Neural cell (in vitro differentiated cells): ENCODE results near the gene IL1R2. TPM values are rescaled to one million over a fixed set of nuclear protein-coding genes. Genes with fewer than 3 reads are reported as not detected.

Source experiments
- H2AFZ ChIP-seq: fragments of 200-600, 300-800 bp; sonication (generic), shearing (Covaris generic); 2 replicates; pipeline ENCODE4 v1.6.0; 2014; ENCODE audit warnings: low read depth, mild to moderate bottlenecking, antibody characterized with exemption, low read length, moderate library complexity
- H3F3A ChIP-seq: fragments of 200-600 bp; shearing (Covaris generic); 2 replicates; pipeline ENCODE4 v1.6.1; 2016; ENCODE audit warnings: mild to moderate bottlenecking, moderate library complexity, mixed read lengths, antibody characterized with exemption, low read length; ENCODE audit not compliant: insufficient read depth, poor library complexity, severe bottlenecking
- H3K27ac ChIP-seq: fragments of 200-600, 300-800 bp; sonication (generic), shearing (Covaris generic); 2 replicates; pipeline ENCODE4 v1.5.1; 2014; ENCODE audit warnings: mild to moderate bottlenecking, low read length, moderate library complexity
- H3K27me3 ChIP-seq: fragments of 300-800, 200-600 bp; sonication (generic), shearing (Covaris generic); 2 replicates; pipeline ENCODE4 v1.6.0; 2014; ENCODE audit warnings: mild to moderate bottlenecking, low read depth, low read length, moderate library complexity; ENCODE audit not compliant: insufficient read depth
- H3K36me3 ChIP-seq: fragments of 300-800, 200-600 bp; sonication (generic), shearing (Covaris generic); 2 replicates; pipeline ENCODE4 v1.5.1; 2014; ENCODE audit warnings: mild to moderate bottlenecking, antibody characterized with exemption, low read length, moderate library complexity; ENCODE audit not compliant: insufficient read depth
- H3K4me2 ChIP-seq: fragments of 300-800, 200-600 bp; sonication (generic), shearing (Covaris generic); 2 replicates; pipeline ENCODE4 v1.6.0; 2014; ENCODE audit warnings: mild to moderate bottlenecking, low read length
- H3K4me3 ChIP-seq: fragments of 300-800, 200-600 bp; sonication (generic), shearing (Covaris generic); 2 replicates; pipeline ENCODE4 v1.5.1; 2014; ENCODE audit warnings: mild to moderate bottlenecking, low read length, moderate library complexity
- H3K79me2 ChIP-seq: fragments of 200-600 bp; shearing (Covaris generic); replicated peaks from 2 replicates; pipeline ENCODE4 v1.6.0; 2014; ENCODE audit warnings: mild to moderate bottlenecking, low read length, moderate library complexity; ENCODE audit not compliant: insufficient read depth
- H3K9ac ChIP-seq: fragments of 300-800, 200-600 bp; sonication (generic), shearing (Covaris generic); 2 replicates; pipeline ENCODE4 v1.6.1; 2016; ENCODE audit warnings: mild to moderate bottlenecking, low read length, mixed read lengths
- H3K9me2 ChIP-seq: fragments of 200-600 bp; shearing (Covaris generic); 2 replicates; pipeline ENCODE4 v1.6.1; 2016; ENCODE audit warnings: mild to moderate bottlenecking, low read length, mixed read lengths; ENCODE audit not compliant: insufficient read depth
- H3K9me3 ChIP-seq: fragments of 200-600, 300-800 bp; sonication (generic), shearing (Covaris generic); 2 replicates; pipeline ENCODE4 v1.6.1; 2016; ENCODE audit warnings: mild to moderate bottlenecking, mixed run types, low read length, moderate library complexity, mixed read lengths
- H4K20me1 ChIP-seq: fragments of 200-600 bp; shearing (Covaris generic); 2 replicates; pipeline ENCODE4 v1.6.1; 2016; ENCODE audit warnings: mild to moderate bottlenecking, mixed run types; ENCODE audit not compliant: insufficient read depth
- EP300 ChIP-seq: fragments of 450-650 bp; conservative IDR thresholded peaks from 2 replicates; pipeline ENCODE4 v1.6.1; 2014; ENCODE audit warnings: antibody characterized with exemption, mild to moderate bottlenecking, moderate library complexity; ENCODE audit not compliant: poor library complexity, severe bottlenecking
- EZH2 ChIP-seq: fragments of 200-600, 300-800 bp; shearing (Covaris generic), sonication (generic); IDR thresholded peaks from 2 replicates; pipeline ENCODE4 v1.6.1; 2014; ENCODE audit warnings: antibody characterized with exemption, low read length, borderline replicate concordance, mild to moderate bottlenecking; ENCODE audit not compliant: insufficient read depth, poor library complexity, severe bottlenecking
- MXI1 ChIP-seq: fragments of 450-650 bp; conservative IDR thresholded peaks from 2 replicates; pipeline ENCODE4 v1.6.1; 2014; ENCODE audit warnings: antibody characterized with exemption, mild to moderate bottlenecking; ENCODE audit not compliant: poor library complexity, severe bottlenecking
- POLR2AphosphoS5 ChIP-seq: IDR thresholded peaks from 2 replicates; pipeline ENCODE4 v1.6.1; 2012
- RAD21 ChIP-seq: fragments of 450-650 bp; conservative IDR thresholded peaks from 2 replicates; pipeline ENCODE4 v1.6.1; 2014; ENCODE audit warnings: antibody characterized with exemption, mild to moderate bottlenecking, moderate library complexity
- SMC3 ChIP-seq: fragments of 450-650 bp; conservative IDR thresholded peaks from 2 replicates; pipeline ENCODE4 v1.6.1; 2014; ENCODE audit warnings: antibody characterized with exemption, mild to moderate bottlenecking, moderate library complexity; ENCODE audit not compliant: poor library complexity
- TAF1 ChIP-seq: IDR thresholded peaks from 2 replicates; pipeline ENCODE4 v1.6.1; 2012; ENCODE audit warnings: low read depth
- polyA plus RNA-seq: library from polyadenylated mRNA; depleted of rRNA; stranded (reverse); fragments of >200 nt; gene quantifications from 2 replicates; pipeline ENCODE4 v1.2.3, GENCODE V29; 2014
- TF ChIP-seq, protein P1 (sequence below): IDR thresholded peaks from 2 replicates; pipeline ENCODE4 v1.6.1; 2012; ENCODE audit warnings: borderline replicate concordance
- TF ChIP-seq, protein P2 (sequence below): fragments of 450-650 bp; IDR thresholded peaks from 2 replicates; pipeline ENCODE4 v1.5.1; 2014; ENCODE audit warnings: antibody characterized with exemption, mild to moderate bottlenecking, moderate library complexity; ENCODE audit not compliant: poor library complexity, severe bottlenecking

IL1R2 gene
- polyA plus RNA-seq, 1 donor from 2014 or later = not detected

DNA sequence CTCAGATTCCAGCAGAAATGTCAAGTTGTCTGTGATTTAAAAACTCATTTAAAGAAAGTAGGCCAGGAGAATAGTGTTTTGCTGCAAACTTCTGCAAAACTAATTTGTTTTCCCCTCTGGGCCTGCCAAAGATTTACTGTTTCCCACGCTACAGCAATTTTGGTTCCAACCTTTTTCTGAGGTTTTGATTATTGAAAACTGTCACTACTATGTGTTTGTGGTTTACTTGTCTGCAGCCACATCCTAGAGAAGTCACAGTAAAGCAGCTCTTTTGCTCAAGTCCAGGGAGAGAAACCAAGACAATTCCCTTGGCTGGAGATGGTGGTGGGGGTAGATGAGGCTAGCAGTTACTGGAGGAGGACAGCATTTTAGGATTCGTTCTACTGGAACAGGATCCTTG lies 12.8 kb downstream of the IL1R2 start:
- Histone ChIP-seq H3K9me2 (no peaks in the 10 kb centered on the region), H2AFZ (no peak overlapping the region), H3K4me2 (no peak overlapping the region), H3K79me2 (no peaks in the 10 kb centered on the region), H3K9me3 (no peaks in the 10 kb centered on the region), H3K36me3 (no peaks in the 10 kb centered on the region), H3K9ac (no peak overlapping the region), H3K27ac (no peak overlapping the region), H3K27me3 (no peaks in the 10 kb centered on the region), H3F3A (no peaks in the 10 kb centered on the region), H4K20me1 (no peaks in the 10 kb centered on the region), H3K4me3 (no peak overlapping the region)
- TF ChIP-seq, protein P1, sequence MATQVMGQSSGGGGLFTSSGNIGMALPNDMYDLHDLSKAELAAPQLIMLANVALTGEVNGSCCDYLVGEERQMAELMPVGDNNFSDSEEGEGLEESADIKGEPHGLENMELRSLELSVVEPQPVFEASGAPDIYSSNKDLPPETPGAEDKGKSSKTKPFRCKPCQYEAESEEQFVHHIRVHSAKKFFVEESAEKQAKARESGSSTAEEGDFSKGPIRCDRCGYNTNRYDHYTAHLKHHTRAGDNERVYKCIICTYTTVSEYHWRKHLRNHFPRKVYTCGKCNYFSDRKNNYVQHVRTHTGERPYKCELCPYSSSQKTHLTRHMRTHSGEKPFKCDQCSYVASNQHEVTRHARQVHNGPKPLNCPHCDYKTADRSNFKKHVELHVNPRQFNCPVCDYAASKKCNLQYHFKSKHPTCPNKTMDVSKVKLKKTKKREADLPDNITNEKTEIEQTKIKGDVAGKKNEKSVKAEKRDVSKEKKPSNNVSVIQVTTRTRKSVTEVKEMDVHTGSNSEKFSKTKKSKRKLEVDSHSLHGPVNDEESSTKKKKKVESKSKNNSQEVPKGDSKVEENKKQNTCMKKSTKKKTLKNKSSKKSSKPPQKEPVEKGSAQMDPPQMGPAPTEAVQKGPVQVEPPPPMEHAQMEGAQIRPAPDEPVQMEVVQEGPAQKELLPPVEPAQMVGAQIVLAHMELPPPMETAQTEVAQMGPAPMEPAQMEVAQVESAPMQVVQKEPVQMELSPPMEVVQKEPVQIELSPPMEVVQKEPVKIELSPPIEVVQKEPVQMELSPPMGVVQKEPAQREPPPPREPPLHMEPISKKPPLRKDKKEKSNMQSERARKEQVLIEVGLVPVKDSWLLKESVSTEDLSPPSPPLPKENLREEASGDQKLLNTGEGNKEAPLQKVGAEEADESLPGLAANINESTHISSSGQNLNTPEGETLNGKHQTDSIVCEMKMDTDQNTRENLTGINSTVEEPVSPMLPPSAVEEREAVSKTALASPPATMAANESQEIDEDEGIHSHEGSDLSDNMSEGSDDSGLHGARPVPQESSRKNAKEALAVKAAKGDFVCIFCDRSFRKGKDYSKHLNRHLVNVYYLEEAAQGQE = no peak
- TF ChIP-seq EP300 (no peak), MXI1 (no peak), SMC3 (no peak), EZH2 (no peak), POLR2AphosphoS5 (no peak), RAD21 (no peak), TAF1 (no peak)
- TF ChIP-seq, protein P2, sequence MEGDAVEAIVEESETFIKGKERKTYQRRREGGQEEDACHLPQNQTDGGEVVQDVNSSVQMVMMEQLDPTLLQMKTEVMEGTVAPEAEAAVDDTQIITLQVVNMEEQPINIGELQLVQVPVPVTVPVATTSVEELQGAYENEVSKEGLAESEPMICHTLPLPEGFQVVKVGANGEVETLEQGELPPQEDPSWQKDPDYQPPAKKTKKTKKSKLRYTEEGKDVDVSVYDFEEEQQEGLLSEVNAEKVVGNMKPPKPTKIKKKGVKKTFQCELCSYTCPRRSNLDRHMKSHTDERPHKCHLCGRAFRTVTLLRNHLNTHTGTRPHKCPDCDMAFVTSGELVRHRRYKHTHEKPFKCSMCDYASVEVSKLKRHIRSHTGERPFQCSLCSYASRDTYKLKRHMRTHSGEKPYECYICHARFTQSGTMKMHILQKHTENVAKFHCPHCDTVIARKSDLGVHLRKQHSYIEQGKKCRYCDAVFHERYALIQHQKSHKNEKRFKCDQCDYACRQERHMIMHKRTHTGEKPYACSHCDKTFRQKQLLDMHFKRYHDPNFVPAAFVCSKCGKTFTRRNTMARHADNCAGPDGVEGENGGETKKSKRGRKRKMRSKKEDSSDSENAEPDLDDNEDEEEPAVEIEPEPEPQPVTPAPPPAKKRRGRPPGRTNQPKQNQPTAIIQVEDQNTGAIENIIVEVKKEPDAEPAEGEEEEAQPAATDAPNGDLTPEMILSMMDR = no peak

DNA sequence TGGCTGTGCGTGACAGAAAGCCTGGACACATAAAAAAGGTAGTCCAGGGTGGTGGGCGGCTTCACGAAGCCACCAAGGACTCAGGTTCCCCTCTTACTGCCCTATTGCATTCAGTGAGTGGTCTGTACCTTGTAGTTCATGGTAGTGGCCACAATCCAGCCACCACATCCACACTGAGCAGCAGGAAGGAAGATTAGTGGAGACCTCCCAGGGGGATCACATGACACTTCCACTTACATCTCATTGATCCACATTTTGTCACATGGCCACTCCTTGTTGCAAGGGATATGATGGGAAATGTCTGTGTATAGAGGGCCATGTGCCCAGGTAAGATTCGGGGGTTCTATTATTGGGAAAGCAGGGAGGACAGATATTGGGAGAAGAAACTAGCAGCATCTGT lies 13.7 kb downstream of the IL1R2 start:
- Histone ChIP-seq H3K9me3 (no peaks in the 10 kb centered on the region), H3K79me2 (no peaks in the 10 kb centered on the region), H3K4me2 (no peak overlapping the region), H4K20me1 (no peaks in the 10 kb centered on the region), H3K27ac (no peak overlapping the region), H3K9me2 (no peaks in the 10 kb centered on the region), H3K36me3 (no peaks in the 10 kb centered on the region), H3F3A (no peaks in the 10 kb centered on the region), H3K4me3 (no peak overlapping the region), H2AFZ (no peak overlapping the region), H3K9ac (no peak overlapping the region), H3K27me3 (no peaks in the 10 kb centered on the region)
- no peak for TF ChIP-seq POLR2AphosphoS5
- no peak for TF ChIP-seq MXI1
- no peak for TF ChIP-seq EP300
- no peak for TF ChIP-seq RAD21
- TF ChIP-seq, protein P2 = no peak
- no peak for TF ChIP-seq SMC3
- TF ChIP-seq EZH2 = no peak
- TF ChIP-seq, protein P1 = no peak
- no peak for TF ChIP-seq TAF1
